IPS-NIHi7 (cell line): ENCODE data around the gene CYP1A2.
"Not testable (repeated sequence)": the region's sequence is repeated elsewhere in the genome, so short reads cannot be mapped to it uniquely, and the experiment has no call there.

Experiments
- DNase-seq: peaks from one replicate; pipeline ENCODE4 v3.0.0; 2012; ENCODE audit warnings: mixed read lengths; ENCODE audit errors: extremely low spot score

CYP1A2 gene

GRCh38 chr15:74776821-74777768 is 28.4 kb downstream of the CYP1A2 start:
- peak; percentile 69 for DNase-seq

- DNase-seq: no peak
These were observed 29.3 kb downstream of the CYP1A2 start for GRCh38 chr15:74777769-74778598.

GRCh38 chr15:74778599-74778970 is 29.9 kb downstream of the CYP1A2 start:
- no peak for DNase-seq

GRCh38 chr15:74779162-74779648 is 30.6 kb downstream of the CYP1A2 start:
- DNase-seq: no peak

GRCh38 chr15:74780523-74781430 is 32.1 kb downstream of the CYP1A2 start:
- DNase-seq: no peak

GRCh38 chr15:74781431-74782258 is 33.0 kb downstream of the CYP1A2 start, which contains the start of gene CSK:
TSS of gene CSK (plus strand) at chr15:74782080. CDS start at chr15:74798298, 16,218 bp downstream.
- DNase-seq: peak; percentile 90

GRCh38 chr15:74782259-74783071 is 33.8 kb downstream of the CYP1A2 start:
- DNase-seq: no peak

GRCh38 chr15:74783072-74783807 is 34.6 kb downstream of the CYP1A2 start:
- DNase-seq: no peak

- no peak for DNase-seq
These were observed 35.1 kb downstream of the CYP1A2 start for GRCh38 chr15:74783808-74784175.

- no peak for DNase-seq
These were observed 36.0 kb downstream of the CYP1A2 start for GRCh38 chr15:74784426-74785193.

- DNase-seq: no peak
These were observed 36.8 kb downstream of the CYP1A2 start for GRCh38 chr15:74785194-74786032.

GRCh38 chr15:74786081-74786480 is 37.4 kb downstream of the CYP1A2 start:
- DNase-seq: not testable (repeated sequence)

GRCh38 chr15:74786551-74787165 is 38.0 kb downstream of the CYP1A2 start:
- no peak for DNase-seq

- peak; percentile 84 for DNase-seq
These were observed 38.8 kb downstream of the CYP1A2 start for GRCh38 chr15:74787251-74788041.

- DNase-seq: no peak
These were observed 39.5 kb downstream of the CYP1A2 start for GRCh38 chr15:74788042-74788682.
